Choroid plexus epithelial cell (primary cell): ENCODE measurements around the gene REV3L.

Experiments used
- DNase-seq: peaks from one replicate; pipeline ENCODE4 v3.0.0-alpha.2; 2010; ENCODE audit warnings: low read depth
- H3K4me3 ChIP-seq: 2 replicates; pipeline ENCODE4 v1.5.1; 2011; ENCODE audit warnings: low read depth, mild to moderate bottlenecking, control low read depth, low read length, moderate library complexity
- CTCF ChIP-seq: conservative IDR thresholded peaks from 2 replicates; pipeline ENCODE4 v1.5.1; 2011; ENCODE audit warnings: low read depth, mild to moderate bottlenecking, control low read depth, inconsistent platforms, low read length, moderate library complexity

REV3L gene

GRCh38 chr6:111267764-111268333 is 215.2 kb downstream of the REV3L start:
- no peak for TF ChIP-seq CTCF
- H3K4me3 ChIP-seq: no peak overlapping the region
- no peak for DNase-seq

GRCh38 chr6:111266276-111266675 is 216.7 kb downstream of the REV3L start:
- no peak for DNase-seq
- H3K4me3 ChIP-seq: no peak overlapping the region
- TF ChIP-seq CTCF: no peak

- peak; percentile 44 for DNase-seq
- H3K4me3 ChIP-seq: no peak overlapping the region
- no peak for TF ChIP-seq CTCF
These were observed 217.2 kb downstream of the REV3L start for GRCh38 chr6:111265842-111266241.

- no peak for TF ChIP-seq CTCF
- no peak overlapping the region for H3K4me3 ChIP-seq
- peak; percentile 58 for DNase-seq
These were observed 219.2 kb downstream of the REV3L start for GRCh38 chr6:111263837-111264236.

- TF ChIP-seq CTCF: no peak
- no peak for DNase-seq
- H3K4me3 ChIP-seq: no peak overlapping the region
These were observed 222.3 kb downstream of the REV3L start for GRCh38 chr6:111260570-111261298.

GRCh38 chr6:111259089-111259831 is 223.8 kb downstream of the REV3L start:
- peak; percentile 94 for TF ChIP-seq CTCF
- peak overlapping the region; percentile 91 for H3K4me3 ChIP-seq
- peak; percentile 100 for DNase-seq
